ENCODE results near the gene MXD4.

GRCh38 chr4:2251795-2252529, 9.9 kb downstream of the MXD4 start:
- TF ChIP-seq CTCF (conservative IDR thresholded peaks at IDR 0.05; ENCODE audit: low read depth, low read length): no peak
- no peak for TF ChIP-seq EZH2 (IDR thresholded peaks at IDR 0.05; ENCODE audit: low read length, unreplicated experiment)
- TF ChIP-seq EZH2phosphoT487 (IDR thresholded peaks at IDR 0.05; ENCODE audit: borderline replicate concordance, low read length): no peak
